AG04450 (cell line): ENCODE results near the gene GSE1. TPM values are rescaled to one million over a fixed set of nuclear protein-coding genes. Genes with fewer than 3 reads are reported as not detected.

Experiments
- CTCF ChIA-PET: fragments of 300-600, 350-600 bp; formaldehyde crosslinking; extraction: SDS; loops from one replicate; lab custom pipeline; 2022; ENCODE audit warnings: antibody characterized with exemption, inconsistent platforms; lab: Charles Lee
- POLR2A ChIA-PET: fragments of 350-600 bp; formaldehyde crosslinking; extraction: SDS; loops from one replicate; lab custom pipeline; 2021; ENCODE audit warnings: antibody characterized with exemption, inconsistent platforms; lab: Yijun Ruan, JAX
- DNase-seq: peaks from one replicate; pipeline ENCODE4 v3.0.0-alpha.2; 2011; ENCODE audit warnings: low read depth, low spot score
- H3K27ac ChIP-seq: one replicate; pipeline ENCODE4 v1.5.1; 2012; ENCODE audit warnings: low read depth, low read length, control low read depth
- H3K27me3 ChIP-seq: one replicate; pipeline ENCODE4 v1.6.0; 2012; ENCODE audit warnings: low read length; ENCODE audit not compliant: control insufficient read depth, insufficient read depth
- H3K4me3 ChIP-seq: 2 replicates; pipeline ENCODE4 v1.5.1; 2011; ENCODE audit warnings: mild to moderate bottlenecking, low read depth, low read length, control low read depth
- H3K9me3 ChIP-seq: 2 replicates; pipeline ENCODE4 v1.5.1; 2012; ENCODE audit warnings: low read length; ENCODE audit not compliant: control insufficient read depth, insufficient read depth
- CTCF ChIP-seq: IDR thresholded peaks from 2 replicates; pipeline ENCODE4 v1.5.1; 2011; ENCODE audit warnings: low read depth, low read length, control low read depth, inconsistent platforms
- polyA plus RNA-seq: library from polyadenylated mRNA; depleted of rRNA; stranded (reverse); fragments of >200 nt; gene quantifications from 2 replicates; pipeline ENCODE4 v1.2.3, GENCODE V29; 2011

The GSE1 gene
- polyA plus RNA-seq, 1 experiment = 18.2 TPM

GRCh38 chr16:85658504-85659326 is 45.6 kb downstream of the GSE1 start:
- no peak for TF ChIP-seq CTCF
- Histone ChIP-seq H3K4me3 (no peak overlapping the region), H3K27ac (no peak overlapping the region), H3K27me3 (no peaks in the 10 kb centered on the region), H3K9me3 (no peaks in the 10 kb centered on the region; the same call in 1 of the 2 replicates)
- DNase-seq = no peak
- ChIA-PET POLR2A (no interaction called here), CTCF (interaction anchor here (0.6 to 2.5 kb wide), 12 partner anchors 9 to 232 kb away, joined by 3 to 9 read pairs (median 4); no protein-coding TSS in a partner anchor)

- Histone ChIP-seq H3K9me3 (no peaks in the 10 kb centered on the region; the same call in 1 of the 2 replicates), H3K4me3 (no peak overlapping the region), H3K27ac (no peak overlapping the region), H3K27me3 (no peaks in the 10 kb centered on the region)
- CTCF ChIA-PET = interaction anchor here (0.5 to 2.5 kb wide), 11 partner anchors 10 to 232 kb away, joined by 3 to 9 read pairs (median 3); no protein-coding TSS in a partner anchor
- POLR2A ChIA-PET = no interaction called here
- TF ChIP-seq CTCF = no peak
- no peak for DNase-seq
Measured at GRCh38 chr16:85659336-85659735, 46.2 kb downstream of the GSE1 start.

GRCh38 chr16:85659805-85660511 is 46.8 kb downstream of the GSE1 start:
- TF ChIP-seq CTCF = peak; percentile 90
- Histone ChIP-seq H3K9me3 (no peaks in the 10 kb centered on the region; the same call in 1 of the 2 replicates), H3K4me3 (no peak overlapping the region), H3K27ac (no peak overlapping the region), H3K27me3 (no peaks in the 10 kb centered on the region)
- no peak for DNase-seq
- CTCF ChIA-PET = interaction anchor here (0.5 to 2.5 kb wide), 13 partner anchors 11 to 233 kb away, joined by 3 to 9 read pairs (median 3); no protein-coding TSS in a partner anchor
- POLR2A ChIA-PET = interaction anchor here (0.6 kb wide), 1 partner anchor 12 kb away, joined by 3 read pairs; no protein-coding TSS in a partner anchor

GRCh38 chr16:85660843-85661739 is 48.0 kb downstream of the GSE1 start:
- CTCF ChIA-PET = interaction anchor here (0.6 to 2.5 kb wide), 4 partner anchors 11 to 58 kb away, joined by 3 to 9 read pairs (median 4); no protein-coding TSS in a partner anchor

More at GRCh38 chr16:85660843-85661739, 48.0 kb downstream of the GSE1 start:
- H3K27ac ChIP-seq = no peak overlapping the region
- H3K9me3 ChIP-seq = no peaks in the 10 kb centered on the region; the same call in 1 of the 2 replicates
- POLR2A ChIA-PET = no interaction called here
- no peak for DNase-seq
- no peak overlapping the region for H3K4me3 ChIP-seq
- H3K27me3 ChIP-seq = no peaks in the 10 kb centered on the region
- TF ChIP-seq CTCF = no peak
